ENCODE measurements around the gene LRP3.

Gene LRP3

DNA sequence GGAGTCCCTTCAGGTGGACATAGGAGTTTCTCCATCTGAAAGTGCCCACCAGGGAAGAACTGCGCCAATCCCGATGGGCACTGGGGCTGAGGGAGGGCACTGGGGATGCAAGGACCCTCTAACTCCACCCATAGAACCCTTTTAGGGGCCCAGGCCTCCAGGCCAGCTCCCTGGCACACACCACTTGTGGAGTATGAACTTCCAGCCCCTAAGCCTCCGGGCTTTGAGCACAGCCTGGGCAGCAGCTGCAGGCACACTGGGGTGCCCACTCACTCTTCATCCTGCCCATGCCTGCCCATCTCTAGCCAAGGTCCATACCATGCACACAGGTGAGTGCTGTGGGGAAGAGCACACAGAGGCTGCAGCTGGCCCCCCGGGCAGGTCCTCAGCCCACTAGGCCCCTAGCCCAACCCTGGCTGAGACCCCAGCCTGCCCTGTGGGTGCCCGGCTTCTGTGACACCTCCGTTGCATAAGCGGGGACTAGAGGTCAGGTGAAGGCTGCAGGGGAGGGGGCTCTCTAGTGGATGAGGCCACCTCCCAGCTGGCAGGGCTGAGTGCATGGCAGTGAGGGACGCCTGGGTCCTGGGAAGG is 46.1 kb downstream of the LRP3 start:
- no peak for DNase-seq

DNA sequence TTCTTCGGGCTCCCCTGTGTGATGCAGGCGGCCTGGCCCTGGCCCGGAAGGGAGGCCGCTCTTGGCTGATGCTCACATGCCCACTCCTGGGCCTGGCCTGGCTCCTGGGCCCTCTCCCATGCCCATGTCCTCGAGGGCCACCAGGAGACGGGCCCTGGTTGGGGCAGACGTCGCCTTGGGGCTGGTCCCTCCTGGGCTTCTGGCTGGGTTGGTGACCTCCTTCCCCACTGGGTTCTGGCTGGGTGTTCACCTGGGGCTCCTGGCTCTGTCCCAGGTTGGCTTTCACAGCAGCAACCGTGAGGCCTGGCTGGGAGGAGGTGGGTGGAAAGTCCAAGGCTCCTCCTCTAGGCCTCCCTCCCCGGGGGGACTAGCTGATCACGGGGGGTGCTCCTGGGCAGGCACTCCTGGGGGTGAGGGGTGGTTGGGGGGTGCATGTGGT is 47.0 kb downstream of the LRP3 start:
- no peak for DNase-seq

DNA sequence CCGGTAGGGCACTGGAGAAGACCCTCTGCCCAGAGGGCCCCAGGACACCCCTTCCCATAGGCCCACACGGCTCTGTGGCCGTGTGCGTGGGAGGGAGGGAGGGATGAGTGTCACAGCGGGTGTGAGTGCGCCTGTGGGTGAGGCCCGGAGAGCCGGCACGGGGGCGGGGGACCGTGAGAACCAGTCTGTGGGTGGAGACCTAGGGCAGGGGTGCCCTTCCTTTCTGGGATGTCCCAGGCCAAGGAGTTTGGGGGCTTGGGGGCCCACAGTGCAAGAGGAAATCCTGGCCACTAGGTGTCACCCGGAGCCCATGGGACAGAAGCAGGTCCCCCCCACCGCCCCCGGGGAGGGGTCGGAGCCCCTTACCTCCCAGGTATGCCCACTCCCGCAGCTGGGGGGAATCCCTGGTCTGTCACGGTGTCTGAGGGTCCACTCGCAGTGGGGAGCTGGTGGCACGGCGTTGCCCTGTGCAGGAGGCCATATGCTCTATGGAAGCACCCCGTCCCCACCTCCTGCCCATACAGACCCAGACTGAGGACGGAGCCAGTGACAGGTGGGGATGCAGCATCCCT is 47.5 kb downstream of the LRP3 start:
- no peak for DNase-seq

DNA sequence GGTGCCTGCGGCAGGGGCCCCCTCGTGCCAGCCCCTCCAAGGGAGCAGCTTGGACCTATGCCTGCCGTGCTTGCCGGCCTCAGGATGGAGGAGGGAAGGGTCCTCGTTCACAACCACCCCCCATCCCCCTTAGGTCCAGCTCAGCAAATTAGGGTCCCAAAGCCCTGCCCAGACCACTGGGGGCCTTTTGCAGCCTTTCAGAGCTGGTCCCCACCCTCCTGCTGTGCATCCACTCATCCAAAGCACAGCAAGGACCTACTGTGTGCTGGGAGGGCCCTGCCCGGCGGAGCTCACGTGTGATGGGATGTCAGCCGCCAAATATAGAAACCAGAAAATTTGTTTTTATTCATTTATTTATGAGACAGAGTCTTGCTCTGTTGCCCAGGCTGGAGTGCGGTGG is 48.0 kb downstream of the LRP3 start:
- DNase-seq, result no peak

DNA sequence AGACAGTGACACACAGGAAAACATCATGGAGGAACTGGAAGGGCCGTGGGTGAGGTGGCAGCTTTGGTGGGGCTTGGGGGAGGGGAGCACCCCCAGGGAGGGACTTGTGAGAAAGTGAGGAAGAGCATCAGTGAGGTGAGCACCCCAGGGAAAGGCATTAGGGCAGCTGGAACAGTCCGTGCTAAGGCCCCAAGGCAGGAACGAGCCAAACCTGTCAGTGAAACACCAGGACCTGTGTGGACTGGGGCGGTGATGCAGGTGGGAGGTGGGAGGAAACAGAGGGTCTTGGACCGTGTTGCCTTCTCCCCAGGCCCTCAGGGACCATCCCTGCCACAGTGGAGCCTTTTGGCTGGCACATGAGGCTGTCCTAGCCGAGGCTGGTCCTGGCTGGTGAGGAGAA is 48.8 kb downstream of the LRP3 start:
- no peak for DNase-seq

DNA sequence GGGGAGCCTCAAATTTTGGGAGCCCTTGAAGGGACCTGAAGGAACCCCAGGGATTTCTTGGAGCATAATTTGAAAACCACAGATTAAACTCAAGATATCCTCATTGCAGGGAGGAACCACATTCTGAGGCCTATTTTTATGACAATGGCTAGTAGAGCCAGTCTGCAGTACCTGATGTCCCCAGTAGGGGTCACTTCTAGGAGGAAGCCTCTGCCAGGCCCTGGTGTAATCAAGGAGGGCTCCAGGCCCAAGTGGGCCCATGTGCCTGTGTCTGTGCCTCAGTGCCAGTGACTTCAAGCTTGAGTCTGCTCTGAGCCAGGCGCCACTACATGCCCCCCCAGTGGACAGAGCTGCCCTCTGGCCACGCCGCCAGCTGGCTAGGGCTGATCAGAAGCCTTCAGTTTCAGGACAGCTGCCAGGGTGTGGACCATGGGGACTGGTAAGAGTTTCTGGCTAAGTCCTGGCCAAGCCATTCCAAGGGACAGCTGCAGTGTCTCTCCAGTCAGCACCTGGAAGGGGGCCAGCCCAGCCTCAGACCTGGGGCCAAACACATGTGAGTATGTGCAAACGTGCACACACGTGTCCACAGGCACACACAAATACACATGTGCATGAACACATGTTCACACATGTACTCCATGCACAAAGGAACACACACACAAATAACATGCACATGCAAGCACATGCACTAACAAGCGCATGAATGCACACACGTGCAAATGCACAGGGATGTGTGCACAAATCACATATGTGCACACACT is 52.0 kb downstream of the LRP3 start:
- DNase-seq, result no peak

DNA sequence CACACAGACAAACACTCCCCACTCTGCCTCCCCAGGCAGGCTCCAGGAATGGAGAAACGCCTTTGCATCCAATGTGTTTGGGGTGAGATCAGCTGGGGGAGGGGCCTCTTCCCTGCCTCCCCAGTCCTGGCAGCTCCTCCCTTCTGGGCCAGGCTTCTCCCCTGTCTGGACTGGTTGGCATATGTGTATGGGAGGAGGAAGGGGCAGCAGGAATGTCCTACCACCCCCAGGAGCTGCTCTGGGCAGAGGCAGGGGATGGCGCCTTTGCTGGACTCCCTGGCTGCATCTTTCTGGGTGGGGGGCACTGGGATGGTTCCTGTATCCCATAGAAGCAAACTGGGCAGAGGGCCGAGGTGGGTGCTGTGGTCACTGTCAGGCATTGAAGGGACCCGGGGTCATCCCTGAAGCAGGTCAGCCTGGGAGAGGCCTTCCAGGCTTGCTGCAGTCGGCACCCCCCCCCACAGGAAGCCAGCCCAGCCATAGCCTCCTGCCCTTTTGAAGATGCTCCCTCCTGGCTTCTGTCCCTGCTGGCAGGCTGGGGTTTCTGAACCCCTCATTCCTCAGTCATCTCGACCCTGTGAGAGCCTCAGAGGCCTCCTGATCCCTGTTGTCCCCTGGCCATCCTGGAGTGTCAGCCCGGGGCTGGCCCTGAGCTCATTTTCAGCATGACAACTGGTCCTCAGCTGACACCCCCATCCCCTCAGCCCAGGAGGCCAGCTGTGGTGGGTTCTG is 52.7 kb downstream of the LRP3 start:
- no peak for DNase-seq

DNA sequence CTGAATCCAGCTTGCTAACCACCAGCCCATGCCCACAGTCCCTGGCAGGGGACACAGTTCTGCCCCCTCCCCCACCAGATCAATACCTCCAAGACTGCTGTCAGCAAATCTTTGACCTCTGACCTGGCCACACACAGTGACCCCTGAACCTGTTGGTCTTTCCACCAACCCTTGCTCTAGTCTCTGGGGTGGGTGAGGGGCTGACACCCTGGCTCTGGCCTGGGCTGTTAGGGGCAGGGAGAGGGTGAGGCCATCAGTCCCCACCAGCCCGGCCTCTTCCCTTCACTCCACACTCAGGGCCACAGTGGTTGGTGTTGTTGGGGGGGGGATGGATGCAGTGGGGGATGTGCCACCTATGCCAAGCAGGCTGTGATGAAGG is 53.3 kb downstream of the LRP3 start:
- DNase-seq, result no peak

DNA sequence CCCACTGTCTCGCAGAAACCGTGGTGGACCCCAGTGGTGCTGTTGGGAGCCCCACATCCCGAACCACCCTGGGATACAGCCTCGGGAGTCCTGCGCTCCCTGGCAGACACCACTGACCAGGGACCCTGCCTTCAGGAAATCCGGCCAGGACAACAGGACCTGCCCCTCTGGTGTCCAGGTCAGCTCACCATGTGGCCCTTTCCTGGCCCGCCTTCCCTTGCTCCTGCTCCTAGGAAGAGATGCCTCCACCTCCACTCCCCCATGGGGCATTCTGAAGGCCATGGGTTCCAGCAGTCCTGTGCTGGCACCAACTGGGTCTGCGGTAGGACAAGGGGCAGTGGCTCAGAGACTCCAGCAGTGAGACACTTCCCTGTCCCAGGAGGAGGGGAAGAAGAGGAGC is 54.0 kb downstream of the LRP3 start:
- no peak for DNase-seq

DNA sequence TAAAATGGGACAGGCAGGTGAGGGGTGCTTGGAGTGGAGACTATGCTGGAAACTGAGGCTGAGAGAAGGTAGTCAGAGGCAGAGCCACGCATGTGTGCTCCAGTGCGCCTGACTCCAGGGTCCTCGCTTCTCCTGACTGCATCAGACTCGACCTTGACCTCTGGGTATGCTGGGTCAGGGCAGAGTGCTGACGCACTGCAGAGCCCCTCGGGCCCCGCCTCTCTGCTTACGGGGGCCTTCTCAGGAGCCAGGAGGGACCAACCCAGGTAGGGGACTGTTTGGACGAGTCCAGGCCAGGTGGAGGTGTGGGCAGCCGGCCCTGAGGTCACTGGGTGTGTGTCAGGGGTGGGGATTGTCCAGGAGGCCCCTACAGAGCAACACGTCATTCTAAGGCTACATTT is 54.4 kb downstream of the LRP3 start:
- no peak for DNase-seq

DNA sequence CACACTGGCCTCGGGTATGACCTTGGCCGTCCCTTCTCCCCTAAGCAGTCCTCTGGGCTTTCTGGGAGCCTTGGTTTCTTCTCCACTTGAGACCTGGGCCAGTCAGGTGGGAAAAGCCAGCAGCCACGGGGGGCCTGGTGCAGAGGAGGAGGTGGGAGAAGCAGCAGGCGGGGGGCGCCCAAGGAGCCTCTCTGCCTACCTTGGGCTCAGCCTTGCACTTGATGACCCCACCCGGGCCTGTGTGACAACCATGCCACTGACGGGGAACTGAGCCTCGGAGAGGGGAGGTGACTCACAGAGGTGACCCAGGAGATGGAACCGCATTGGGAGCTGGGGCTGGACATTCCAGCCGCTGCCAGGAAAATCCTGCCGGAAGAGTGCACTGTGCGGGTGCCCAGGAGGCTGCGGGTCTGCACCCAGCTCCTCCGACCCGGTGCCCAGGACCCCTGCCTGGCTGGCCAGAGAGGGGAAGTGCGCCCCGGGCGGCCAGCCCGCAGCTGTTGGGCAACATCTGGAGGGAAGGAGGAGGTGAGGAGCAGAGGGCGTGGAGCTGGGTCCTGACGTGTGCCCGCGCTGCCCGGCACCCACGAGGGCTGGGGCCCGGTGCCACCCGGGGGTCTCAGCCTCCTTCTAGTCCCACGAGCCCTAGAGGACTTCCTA is 55.0 kb downstream of the LRP3 start:
- no peak for DNase-seq

DNA sequence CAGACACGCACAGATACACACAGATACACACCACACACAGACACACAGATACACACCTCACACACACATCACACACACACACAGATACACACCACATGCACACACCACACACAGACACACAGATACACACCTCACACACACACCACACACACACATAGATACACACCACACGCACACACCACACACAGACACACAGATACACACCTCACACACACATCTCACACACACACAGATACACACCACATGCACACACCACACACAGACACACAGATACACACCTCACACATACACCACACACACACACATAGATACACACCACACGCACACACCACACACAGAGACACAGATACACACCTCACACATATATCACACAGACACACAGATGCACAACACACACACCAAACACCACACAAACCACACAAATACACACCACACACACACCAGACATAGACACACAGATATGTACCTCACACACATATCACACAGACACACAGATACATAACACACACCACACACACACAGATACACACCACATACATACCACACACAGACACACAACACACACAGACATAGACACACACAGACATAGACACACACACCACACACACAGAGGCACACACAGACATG is 55.7 kb downstream of the LRP3 start:
- no peak for DNase-seq

DNA sequence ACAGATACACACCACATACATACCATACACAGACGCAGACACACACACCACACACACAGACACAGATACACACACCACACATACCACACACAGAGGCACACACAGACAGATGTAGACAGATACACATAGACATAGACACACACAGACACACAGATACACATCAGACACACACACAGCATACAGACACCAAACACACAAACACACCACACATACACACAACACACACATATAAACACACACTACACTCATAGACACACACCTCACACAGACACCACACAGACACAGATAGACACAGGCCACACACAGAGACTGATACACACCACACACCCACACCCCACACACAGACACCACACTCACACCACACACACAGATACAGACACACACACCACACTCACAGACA is 56.4 kb downstream of the LRP3 start:
- no peak for DNase-seq

DNA sequence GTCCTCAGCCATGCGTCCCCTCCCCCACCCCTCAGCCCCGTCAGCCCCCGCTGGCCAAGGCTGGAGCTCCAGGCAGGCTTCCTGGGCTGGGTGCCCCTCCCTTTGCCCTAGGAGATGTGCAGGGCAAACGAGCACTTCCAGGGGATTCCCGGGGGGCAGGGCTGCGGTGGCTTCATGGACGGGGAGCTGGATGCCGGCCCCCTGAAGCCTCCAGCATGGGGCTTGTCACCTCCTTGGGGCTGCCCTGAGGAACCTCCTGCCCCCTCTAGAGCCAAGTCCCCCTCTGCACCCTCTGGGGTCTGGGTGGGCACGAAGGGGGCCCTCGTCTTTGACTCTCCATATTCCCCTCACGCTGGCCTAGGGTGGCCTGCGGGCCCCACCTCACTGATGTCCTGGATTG is 56.9 kb downstream of the LRP3 start:
- DNase-seq, result no peak

DNA sequence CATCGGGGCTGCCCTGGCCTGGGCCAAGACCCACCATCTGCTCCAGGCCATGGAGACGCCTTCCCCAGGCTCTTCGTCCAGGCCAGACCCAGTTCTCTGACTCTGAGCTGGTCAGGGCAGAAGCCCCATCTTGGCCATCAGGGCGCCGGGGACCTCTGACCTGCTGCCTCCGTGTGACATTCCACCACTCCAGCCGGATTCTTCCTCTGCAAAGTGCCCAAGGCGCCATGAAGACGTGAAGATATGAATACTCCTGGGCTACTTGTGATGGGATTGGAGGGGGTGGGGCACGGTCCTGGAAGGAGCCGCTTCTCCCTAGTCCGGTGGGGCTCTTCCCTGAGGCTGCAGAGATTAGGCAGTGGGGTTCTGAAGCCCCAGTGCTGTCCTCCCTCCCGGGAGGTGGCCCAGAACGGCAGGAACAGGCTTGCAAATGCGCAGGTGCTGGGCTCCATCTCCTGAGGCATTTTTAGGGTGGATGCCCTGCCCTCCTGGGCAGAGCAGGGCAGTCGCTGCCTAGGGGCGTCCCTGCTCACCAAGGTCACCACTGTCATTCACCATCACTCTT is 57.5 kb downstream of the LRP3 start:
- no peak for DNase-seq

DNA sequence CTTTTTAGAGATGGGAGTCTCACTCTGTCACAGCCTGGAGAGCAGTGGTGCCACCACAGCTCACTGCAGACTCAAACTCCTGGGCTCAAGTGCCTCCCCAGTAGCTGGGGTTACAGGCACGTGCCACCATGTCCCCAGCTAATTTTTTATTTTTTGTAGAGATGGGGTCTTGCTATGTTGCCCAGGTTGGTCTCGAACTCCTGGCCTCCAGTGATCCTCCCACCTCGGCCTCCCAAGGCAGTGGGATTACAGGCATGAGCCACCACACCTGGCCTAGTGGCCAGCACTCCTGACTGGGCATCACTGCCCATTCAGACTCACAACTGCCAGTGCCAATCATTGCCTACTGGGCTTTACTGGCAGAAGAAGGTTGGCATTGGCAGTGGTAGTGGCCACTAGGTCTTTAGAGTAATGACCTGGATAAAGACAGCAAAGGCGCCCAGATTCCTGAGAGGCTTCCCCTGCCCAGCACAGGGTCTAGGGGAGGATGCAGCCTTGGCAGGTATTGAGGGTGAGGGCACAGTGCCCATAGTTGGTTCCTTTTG is 58.4 kb downstream of the LRP3 start:
- DNase-seq, result no peak

DNA sequence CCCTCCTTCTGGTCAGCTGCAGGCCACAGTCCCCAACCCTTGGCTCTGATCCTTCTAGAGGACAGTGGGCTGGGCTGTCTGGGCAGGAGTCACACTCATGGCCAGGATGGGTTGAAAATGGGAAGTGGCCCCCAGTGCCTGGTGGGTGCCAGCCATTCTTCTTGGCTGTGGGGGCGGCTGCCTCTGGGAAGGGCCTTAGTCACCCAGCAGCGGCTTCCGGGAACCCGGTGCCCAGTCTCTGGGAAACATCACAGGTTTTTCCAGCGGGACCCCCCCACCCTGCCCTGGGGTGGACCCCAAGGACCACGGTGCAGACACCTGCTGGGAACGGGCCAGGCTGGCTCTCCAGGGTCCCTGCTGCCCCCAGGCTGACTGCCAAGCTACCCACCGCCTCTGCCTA is 58.8 kb downstream of the LRP3 start:
- DNase-seq, result no peak

DNA sequence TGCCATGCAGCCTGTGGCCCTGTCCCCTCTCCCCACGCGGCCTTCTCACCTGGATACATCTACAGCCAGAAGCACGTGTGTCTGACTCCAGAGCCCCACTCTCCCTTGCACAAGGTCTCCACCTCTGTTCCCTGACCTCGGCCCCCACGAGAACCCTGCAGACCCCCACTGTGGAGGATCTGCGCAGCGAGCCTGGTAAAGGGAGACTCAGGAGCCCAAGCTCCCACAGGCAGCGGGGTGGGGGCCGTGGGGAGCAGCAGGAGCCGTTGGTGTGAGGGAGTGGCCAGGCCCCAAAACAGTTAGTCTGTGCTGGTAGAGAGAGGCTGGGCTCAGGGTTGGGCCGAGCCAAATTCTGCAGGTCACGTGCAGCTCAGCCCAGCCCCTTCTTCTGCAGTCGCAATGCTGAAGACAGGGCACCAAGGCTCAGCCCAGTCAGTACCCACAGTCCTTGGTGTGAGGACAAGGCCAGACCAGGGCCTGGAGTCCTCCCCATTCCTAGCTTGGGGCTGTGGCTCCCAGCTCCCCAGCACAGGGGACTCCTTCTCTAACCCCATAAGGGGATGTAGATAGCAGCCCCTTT is 60.2 kb downstream of the LRP3 start:
- DNase-seq, result no peak

DNA sequence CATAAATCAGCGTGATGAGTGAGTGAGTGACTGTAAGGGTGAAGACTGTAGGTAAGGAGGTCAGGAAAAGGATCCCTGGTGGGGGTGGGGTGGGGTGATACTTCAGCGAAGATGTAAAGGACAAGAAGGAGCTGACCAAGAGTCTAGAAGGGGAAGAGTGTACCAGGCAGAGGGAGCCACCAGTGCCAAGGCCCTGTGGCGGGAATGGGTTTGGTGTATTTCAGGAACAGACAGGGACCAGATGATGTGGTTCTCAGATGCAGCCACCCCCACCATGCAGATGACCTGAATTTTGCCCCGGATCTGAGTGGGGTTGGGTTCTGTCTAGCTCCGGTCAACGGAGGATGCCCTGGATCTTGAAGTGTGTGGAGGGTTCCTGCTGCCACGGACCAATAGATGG is 61.7 kb downstream of the LRP3 start:
- DNase-seq, result no peak

DNA sequence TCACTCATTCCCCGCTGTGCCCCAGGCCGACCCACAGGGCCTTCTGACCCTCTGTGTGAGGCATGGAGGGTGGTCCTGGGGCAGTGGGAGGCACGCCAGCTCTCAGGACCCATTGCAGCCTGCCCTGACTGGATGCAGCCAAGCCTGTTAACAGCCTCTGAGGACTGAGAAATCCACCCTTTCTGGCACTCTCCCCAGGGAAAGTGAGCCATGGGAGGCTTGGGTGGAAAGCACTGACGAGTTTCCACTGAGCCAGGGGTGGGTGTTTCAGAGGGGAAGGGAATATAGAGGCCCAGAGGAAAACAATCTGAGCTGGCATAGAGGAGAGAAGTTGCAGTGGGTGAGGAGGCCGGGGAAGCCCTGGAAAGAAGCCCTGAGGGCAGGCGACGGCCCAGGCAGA is 62.1 kb downstream of the LRP3 start:
- DNase-seq, result no peak

DNA sequence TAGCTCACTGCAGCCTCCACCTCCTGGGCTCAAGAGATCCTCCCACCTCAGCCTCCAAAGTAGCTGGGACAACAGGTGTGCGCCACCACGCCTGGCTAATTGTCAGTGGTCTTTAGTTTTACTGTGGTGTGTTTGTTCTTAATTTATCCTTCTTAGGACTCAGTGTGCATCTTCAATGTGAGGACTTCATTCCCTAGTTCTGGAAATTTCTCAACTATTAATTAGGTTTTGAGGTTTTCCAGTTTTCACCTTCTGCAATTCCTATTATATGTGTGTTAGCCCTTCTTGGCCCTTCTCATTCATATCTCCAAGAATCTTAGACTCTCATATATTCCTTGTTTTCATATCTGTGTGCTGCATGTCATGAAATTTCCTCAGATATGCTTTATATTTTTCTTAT is 63.7 kb downstream of the LRP3 start:
- no peak for DNase-seq

Measured in activated CD4-positive, alpha-beta T cell treated with anti-CD3 and anti-CD28 coated beads for 1 hour (primary cell).